Measurements from ENCODE around the gene AVEN. TPM values are rescaled to one million over a fixed set of nuclear protein-coding genes. Genes with fewer than 3 reads are reported as not detected.
"Not testable (repeated sequence)": the region's sequence is repeated elsewhere in the genome, so short reads cannot be mapped to it uniquely, and the experiment has no call there.

Gene AVEN
- polyA plus RNA-seq, 1 donor = 10.0 TPM

DNA sequence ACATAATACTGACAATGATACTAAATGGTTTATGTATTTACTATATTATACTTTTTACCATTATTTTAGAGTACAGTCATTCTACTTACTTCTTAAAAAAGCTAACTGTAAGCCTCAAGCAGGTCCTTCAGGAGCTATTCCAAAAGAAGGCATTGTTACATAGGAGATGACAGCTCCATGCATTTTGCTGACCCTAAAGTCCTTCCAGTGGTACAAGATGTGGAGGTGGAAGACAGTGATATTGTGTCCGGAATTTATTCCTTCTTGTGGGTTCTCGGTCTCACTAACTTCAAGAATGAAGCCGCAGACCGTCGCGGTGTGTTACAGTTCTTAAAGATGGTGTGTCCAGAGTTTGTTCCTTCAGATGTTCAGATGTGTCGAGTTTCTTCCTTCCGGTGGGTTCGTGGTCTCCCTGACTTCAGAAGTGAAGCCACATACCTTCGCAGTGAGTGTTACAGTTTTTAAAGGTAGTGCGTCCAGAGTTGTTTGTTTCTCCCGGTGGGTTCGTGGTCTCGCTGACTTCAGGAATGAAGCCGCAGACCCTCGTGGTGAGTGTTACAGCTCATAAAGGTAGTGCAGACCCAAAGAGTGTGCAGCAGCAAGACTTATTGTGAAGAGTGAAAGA lies 20.9 kb downstream of the AVEN start:
- Histone ChIP-seq H3K4me3 (ENCODE audit: low read length) (no peak overlapping the region), H3K27ac (ENCODE audit: low read length) (no peak overlapping the region), H3K36me3 (ENCODE audit: control insufficient read depth, insufficient read depth, low read length) (no peaks in the 10 kb centered on the region), H3K4me1 (ENCODE audit: control insufficient read depth, insufficient read depth, low read length) (no peaks in the 10 kb centered on the region), H3K27me3 (ENCODE audit: control insufficient read depth, insufficient read depth, low read length) (no peaks in the 10 kb centered on the region), H3K9me3 (ENCODE audit: control insufficient read depth, low read depth, low read length) (no peaks in the 10 kb centered on the region)
- WGBS (ENCODE audit: insufficient coverage, low lambda C conversion rate) = 100% methylated on average over 1 of the region's 16 CpGs
- DNase-seq = no peak

DNA sequence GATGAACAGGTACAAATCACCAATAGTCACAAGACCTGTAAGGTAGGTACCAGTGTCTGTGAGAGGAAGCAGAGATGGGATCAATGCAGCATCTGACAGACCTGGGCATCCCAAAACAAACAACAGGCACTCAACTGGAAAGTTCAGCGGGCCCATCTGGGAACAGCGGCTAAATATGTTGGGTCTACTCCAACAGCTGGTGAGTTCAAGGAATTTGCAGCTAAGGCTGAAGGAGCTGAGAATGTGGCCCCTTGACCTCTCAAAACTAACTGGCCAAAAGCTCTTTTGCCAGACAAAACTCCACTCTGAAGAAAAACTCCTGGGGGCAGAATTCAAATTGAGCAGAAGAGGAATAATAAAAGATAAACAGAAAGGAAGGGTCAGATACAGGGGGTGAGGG lies 24.4 kb downstream of the AVEN start:
- no peak overlapping the region for H3K27ac ChIP-seq (ENCODE audit: low read length)

DNA sequence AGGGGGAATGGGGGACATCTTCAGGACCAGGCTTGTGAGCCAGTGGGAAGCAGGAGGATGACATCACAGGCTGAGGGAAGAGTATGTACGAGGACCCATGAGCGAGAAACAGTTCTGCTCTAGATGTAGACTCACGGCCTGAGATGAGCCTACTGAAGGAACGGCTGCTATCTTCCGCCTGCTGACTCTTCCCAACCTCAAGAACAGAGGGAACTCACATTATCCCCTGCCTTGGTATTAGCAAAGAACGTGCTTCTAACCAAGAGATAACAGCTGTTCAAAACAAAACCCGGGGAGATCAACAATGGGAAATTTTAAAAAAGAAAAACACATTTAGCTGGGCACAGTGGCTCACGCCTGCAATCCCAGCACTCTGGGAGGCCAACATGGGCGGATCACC lies 25.3 kb downstream of the AVEN start:
- Histone ChIP-seq H3K4me1 (ENCODE audit: control insufficient read depth, insufficient read depth, low read length) (no peaks in the 10 kb centered on the region), H3K27ac (ENCODE audit: low read length) (no peak overlapping the region), H3K9me3 (ENCODE audit: control insufficient read depth, low read depth, low read length) (no peaks in the 10 kb centered on the region), H3K4me3 (ENCODE audit: low read length) (no peak overlapping the region), H3K27me3 (ENCODE audit: control insufficient read depth, insufficient read depth, low read length) (no peaks in the 10 kb centered on the region), H3K36me3 (ENCODE audit: control insufficient read depth, insufficient read depth, low read length) (no peaks in the 10 kb centered on the region)
- WGBS (ENCODE audit: insufficient coverage, low lambda C conversion rate) = no CpG with 5 or more reads among the region's 9 CpGs
- no peak for DNase-seq

More for the DNA sequence above, 24.4 kb downstream of the AVEN start:
- no peaks in the 10 kb centered on the region for H3K4me1 ChIP-seq (ENCODE audit: control insufficient read depth, insufficient read depth, low read length)
- no CpG with 5 or more reads among the region's 2 CpGs for WGBS (ENCODE audit: insufficient coverage, low lambda C conversion rate)
- H3K4me3 ChIP-seq (ENCODE audit: low read length) = no peak overlapping the region
- H3K27me3 ChIP-seq (ENCODE audit: control insufficient read depth, insufficient read depth, low read length) = no peaks in the 10 kb centered on the region
- no peak for DNase-seq
- H3K36me3 ChIP-seq (ENCODE audit: control insufficient read depth, insufficient read depth, low read length) = no peaks in the 10 kb centered on the region
- no peaks in the 10 kb centered on the region for H3K9me3 ChIP-seq (ENCODE audit: control insufficient read depth, low read depth, low read length)

DNA sequence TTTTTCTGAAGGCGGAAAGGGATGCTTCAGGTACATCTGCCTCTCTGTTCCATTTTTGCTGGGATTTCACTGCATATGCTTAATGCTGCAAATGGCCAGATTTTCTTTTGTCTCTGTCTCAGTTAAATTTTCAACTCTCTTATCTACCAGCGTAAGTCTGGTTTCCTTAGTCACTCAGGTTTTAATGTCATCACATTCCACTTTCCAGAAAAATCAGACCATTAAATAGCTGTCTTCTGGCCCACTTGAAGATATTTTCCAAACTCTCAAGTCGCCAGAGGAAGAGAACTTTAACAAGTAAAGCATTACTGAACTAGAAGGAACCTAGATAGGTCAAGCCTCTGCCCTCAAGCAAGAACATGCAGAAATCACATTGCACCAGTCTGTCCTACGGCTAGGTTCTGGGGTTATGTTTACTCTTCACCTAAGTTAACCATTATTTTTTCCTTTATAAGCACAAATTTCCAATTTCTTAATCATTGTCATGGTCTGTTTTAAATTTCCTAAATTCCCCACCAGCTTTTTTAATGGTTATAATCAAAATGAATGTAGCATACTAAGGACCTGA lies 26.5 kb downstream of the AVEN start:
- Histone ChIP-seq H3K9me3 (ENCODE audit: control insufficient read depth, low read depth, low read length) (no peaks in the 10 kb centered on the region), H3K27ac (ENCODE audit: low read length) (no peak overlapping the region), H3K27me3 (ENCODE audit: control insufficient read depth, insufficient read depth, low read length) (no peaks in the 10 kb centered on the region), H3K36me3 (ENCODE audit: control insufficient read depth, insufficient read depth, low read length) (no peaks in the 10 kb centered on the region), H3K4me1 (ENCODE audit: control insufficient read depth, insufficient read depth, low read length) (no peaks in the 10 kb centered on the region), H3K4me3 (ENCODE audit: low read length) (no peak overlapping the region)
- 100% methylated on average over 1 of the region's 4 CpGs for WGBS (ENCODE audit: insufficient coverage, low lambda C conversion rate)
- no peak for DNase-seq

DNA sequence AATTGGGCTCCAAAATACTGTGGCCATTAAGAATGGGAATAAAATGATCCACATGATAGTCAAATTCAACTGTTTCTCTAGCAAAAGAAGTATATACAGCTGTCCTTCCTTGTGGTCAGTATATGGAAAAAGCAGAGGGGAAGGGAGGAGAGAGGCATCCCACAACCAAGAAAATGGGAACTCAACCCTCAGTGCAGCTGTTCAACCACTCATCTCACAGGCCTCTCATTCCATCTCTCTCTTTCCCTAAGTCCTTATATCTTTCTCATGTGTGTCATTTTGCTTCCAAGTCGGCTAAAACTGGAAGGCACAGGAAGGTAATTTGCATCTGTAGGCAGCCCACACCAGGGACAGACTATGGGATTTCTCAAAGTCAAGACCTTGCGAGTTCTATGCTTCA lies 27.5 kb downstream of the AVEN start:
- H3K9me3 ChIP-seq (ENCODE audit: control insufficient read depth, low read depth, low read length) = no peaks in the 10 kb centered on the region
- no peak for DNase-seq
- H3K4me3 ChIP-seq (ENCODE audit: low read length) = no peak overlapping the region
- H3K27me3 ChIP-seq (ENCODE audit: control insufficient read depth, insufficient read depth, low read length) = no peaks in the 10 kb centered on the region
- no peaks in the 10 kb centered on the region for H3K36me3 ChIP-seq (ENCODE audit: control insufficient read depth, insufficient read depth, low read length)
- H3K27ac ChIP-seq (ENCODE audit: low read length) = no peak overlapping the region
- H3K4me1 ChIP-seq (ENCODE audit: control insufficient read depth, insufficient read depth, low read length) = no peaks in the 10 kb centered on the region
- 83% methylated on average over 1 of the region's 2 CpGs for WGBS (ENCODE audit: insufficient coverage, low lambda C conversion rate)

DNA sequence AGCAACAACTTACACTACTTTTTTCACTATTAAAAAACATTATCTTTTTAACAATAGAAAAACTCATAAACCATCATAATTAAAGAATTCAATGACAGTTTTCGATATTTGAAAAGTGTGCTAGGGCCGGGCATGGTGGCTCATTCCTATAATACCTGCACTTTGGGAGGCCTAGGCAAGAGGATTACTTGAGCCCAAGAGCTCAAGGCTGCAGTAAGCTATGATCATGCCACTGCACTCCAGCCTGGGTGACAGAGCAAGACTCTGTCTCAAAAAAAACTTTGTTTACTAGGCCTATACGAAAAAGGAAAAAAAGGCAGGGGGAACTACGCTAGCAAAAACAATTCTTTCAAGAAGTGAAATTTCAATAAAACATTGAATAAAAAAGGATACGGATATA lies 28.1 kb downstream of the AVEN start:
- WGBS (ENCODE audit: insufficient coverage, low lambda C conversion rate) = 100% methylated on average over 2 of the region's 5 CpGs
- Histone ChIP-seq H3K4me3 (ENCODE audit: low read length) (no peak overlapping the region), H3K4me1 (ENCODE audit: control insufficient read depth, insufficient read depth, low read length) (no peaks in the 10 kb centered on the region), H3K36me3 (ENCODE audit: control insufficient read depth, insufficient read depth, low read length) (no peaks in the 10 kb centered on the region), H3K27ac (ENCODE audit: low read length) (no peak overlapping the region), H3K9me3 (ENCODE audit: control insufficient read depth, low read depth, low read length) (no peaks in the 10 kb centered on the region), H3K27me3 (ENCODE audit: control insufficient read depth, insufficient read depth, low read length) (no peaks in the 10 kb centered on the region)
- DNase-seq = no peak

DNA sequence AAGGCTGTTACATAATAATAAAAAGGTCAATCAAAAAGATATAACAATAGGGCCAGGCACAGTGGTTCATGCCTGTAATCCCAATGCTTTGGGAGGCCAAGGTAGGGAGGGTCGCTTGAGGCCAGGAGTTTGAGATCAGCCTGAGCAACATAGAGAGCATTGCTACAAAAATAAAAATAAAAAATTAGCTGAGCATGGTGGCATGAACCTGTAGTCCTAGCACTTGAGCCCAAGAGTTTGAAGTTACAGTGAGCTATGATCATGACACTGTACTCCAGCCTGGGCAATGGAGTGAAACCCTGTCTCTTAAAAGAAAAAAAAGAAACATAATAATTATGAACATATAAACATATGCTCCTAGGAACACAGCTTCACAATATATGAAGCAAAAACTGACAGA lies 29.3 kb downstream of the AVEN start:
- no peak overlapping the region for H3K4me3 ChIP-seq (ENCODE audit: low read length)
- H3K9me3 ChIP-seq (ENCODE audit: control insufficient read depth, low read depth, low read length) = no peaks in the 10 kb centered on the region
- no peak overlapping the region for H3K27ac ChIP-seq (ENCODE audit: low read length)
- H3K36me3 ChIP-seq (ENCODE audit: control insufficient read depth, insufficient read depth, low read length) = no peaks in the 10 kb centered on the region
- no peaks in the 10 kb centered on the region for H3K4me1 ChIP-seq (ENCODE audit: control insufficient read depth, insufficient read depth, low read length)
- DNase-seq = no peak
- no CpG with 5 or more reads among the region's 1 CpG for WGBS (ENCODE audit: insufficient coverage, low lambda C conversion rate)
- H3K27me3 ChIP-seq (ENCODE audit: control insufficient read depth, insufficient read depth, low read length) = no peaks in the 10 kb centered on the region

DNA sequence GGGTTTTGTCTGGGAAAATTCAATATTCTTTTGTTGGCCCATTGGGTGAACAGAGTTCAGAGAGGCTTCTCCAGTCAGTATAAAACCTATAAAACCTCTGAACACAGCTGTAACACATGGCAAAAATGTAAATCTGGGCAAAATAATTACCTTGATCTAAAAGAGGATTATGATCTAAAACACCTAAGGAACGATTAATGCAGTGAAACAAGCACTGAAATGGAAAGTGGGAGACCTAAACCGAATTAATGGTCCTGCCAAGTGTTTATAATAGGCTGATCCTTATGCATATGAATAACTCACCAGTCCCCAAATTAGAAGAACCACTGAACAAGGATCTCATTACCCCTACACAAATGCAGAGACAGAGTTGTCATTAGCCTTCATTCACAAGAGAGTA lies 32.6 kb downstream of the AVEN start:
- H3K4me3 ChIP-seq (ENCODE audit: low read length) = no peak overlapping the region
- no CpG with 5 or more reads among the region's 2 CpGs for WGBS (ENCODE audit: insufficient coverage, low lambda C conversion rate)
- no peaks in the 10 kb centered on the region for H3K27me3 ChIP-seq (ENCODE audit: control insufficient read depth, insufficient read depth, low read length)
- H3K9me3 ChIP-seq (ENCODE audit: control insufficient read depth, low read depth, low read length) = no peaks in the 10 kb centered on the region
- H3K36me3 ChIP-seq (ENCODE audit: control insufficient read depth, insufficient read depth, low read length) = no peaks in the 10 kb centered on the region
- no peaks in the 10 kb centered on the region for H3K4me1 ChIP-seq (ENCODE audit: control insufficient read depth, insufficient read depth, low read length)
- DNase-seq = no peak
- H3K27ac ChIP-seq (ENCODE audit: low read length) = no peak overlapping the region

DNA sequence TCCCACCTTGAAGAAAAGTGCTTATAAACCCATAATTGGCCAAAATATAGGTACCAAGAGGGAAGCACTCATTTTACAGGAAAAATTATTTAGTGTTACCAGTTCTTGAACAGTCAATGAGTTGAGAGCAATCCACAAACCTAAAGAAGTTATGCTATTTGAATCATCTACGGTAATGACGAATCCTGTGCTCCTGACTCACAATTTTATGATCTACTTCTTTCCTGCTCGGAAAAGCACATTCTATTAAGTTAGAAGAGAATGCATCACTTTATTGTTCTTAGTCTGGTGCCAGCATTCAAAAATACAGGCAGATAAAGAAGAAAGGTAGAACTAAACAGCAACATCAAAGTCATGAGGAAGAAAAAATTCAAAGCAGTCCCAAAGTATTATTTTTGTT lies 37.5 kb downstream of the AVEN start:
- H3K36me3 ChIP-seq (ENCODE audit: control insufficient read depth, insufficient read depth, low read length) = no peaks in the 10 kb centered on the region
- no peaks in the 10 kb centered on the region for H3K9me3 ChIP-seq (ENCODE audit: control insufficient read depth, low read depth, low read length)
- WGBS (ENCODE audit: insufficient coverage, low lambda C conversion rate) = no CpG with 5 or more reads among the region's 3 CpGs
- H3K4me3 ChIP-seq (ENCODE audit: low read length) = no peak overlapping the region
- H3K27ac ChIP-seq (ENCODE audit: low read length) = no peak overlapping the region
- H3K4me1 ChIP-seq (ENCODE audit: control insufficient read depth, insufficient read depth, low read length) = no peaks in the 10 kb centered on the region
- H3K27me3 ChIP-seq (ENCODE audit: control insufficient read depth, insufficient read depth, low read length) = no peaks in the 10 kb centered on the region
- DNase-seq = no peak

DNA sequence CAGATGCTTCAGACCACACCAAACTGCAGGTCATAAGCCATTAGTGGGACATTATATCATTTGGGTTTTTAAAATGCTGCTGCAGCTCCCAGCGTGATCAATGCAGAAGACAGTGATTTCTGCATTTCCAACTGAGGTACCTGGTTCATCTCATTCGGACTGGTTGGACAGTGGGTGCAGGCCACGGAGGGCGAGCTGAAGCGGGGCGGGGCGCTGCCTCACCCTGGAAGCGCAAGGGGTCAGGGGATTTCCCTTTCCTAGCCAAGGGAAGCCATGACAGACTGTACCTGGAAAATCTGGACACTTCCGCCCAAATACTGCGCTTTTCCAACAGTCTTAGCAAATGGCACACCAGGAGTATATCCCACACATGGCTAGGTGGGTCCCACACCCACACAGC lies 43.3 kb downstream of the AVEN start:
- H3K27ac ChIP-seq (ENCODE audit: low read length); H3K9me3 ChIP-seq (ENCODE audit: control insufficient read depth, low read depth, low read length); H3K27me3 ChIP-seq (ENCODE audit: control insufficient read depth, insufficient read depth, low read length); H3K4me3 ChIP-seq (ENCODE audit: low read length); H3K36me3 ChIP-seq (ENCODE audit: control insufficient read depth, insufficient read depth, low read length); DNase-seq; H3K4me1 ChIP-seq (ENCODE audit: control insufficient read depth, insufficient read depth, low read length): not testable (repeated sequence)
- no CpG with 5 or more reads among the region's 10 CpGs for WGBS (ENCODE audit: insufficient coverage, low lambda C conversion rate)

DNA sequence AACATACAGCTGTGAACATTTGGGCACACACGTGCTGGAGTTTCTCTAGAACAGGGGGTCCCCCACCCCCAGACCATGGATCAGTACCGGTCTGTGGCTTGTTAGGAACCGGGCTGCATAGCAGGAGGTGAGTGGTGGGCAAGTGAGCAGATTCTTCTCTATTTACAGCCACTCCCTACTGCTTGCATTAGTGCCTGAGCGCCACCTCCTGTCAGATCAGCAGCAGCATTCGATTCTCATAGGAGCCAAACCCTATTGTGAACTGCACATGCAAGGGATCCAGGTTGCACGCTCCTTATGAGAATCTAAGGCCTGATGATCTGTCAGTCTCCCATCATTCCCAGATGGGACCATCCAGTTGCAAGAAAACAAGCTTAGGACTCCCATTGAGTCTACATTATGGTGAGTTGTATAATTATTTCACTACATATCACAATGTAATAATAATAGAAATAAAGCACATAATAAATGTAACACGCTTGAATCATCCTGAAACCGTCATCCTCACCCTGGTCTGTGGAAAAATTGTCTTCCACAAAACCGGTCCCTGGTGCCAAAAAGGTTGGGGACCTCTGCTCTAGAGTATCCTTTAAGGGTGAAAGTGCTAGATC lies 44.9 kb downstream of the AVEN start:
- H3K9me3 ChIP-seq (ENCODE audit: control insufficient read depth, low read depth, low read length) = peaks cover 3% of the 10 kb centered on the region
- 100% methylated on average over 1 of the region's 9 CpGs for WGBS (ENCODE audit: insufficient coverage, low lambda C conversion rate)
- H3K4me1 ChIP-seq (ENCODE audit: control insufficient read depth, insufficient read depth, low read length) = no peaks in the 10 kb centered on the region
- no peak for DNase-seq
- no peak overlapping the region for H3K27ac ChIP-seq (ENCODE audit: low read length)
- H3K36me3 ChIP-seq (ENCODE audit: control insufficient read depth, insufficient read depth, low read length) = no peaks in the 10 kb centered on the region
- no peak overlapping the region for H3K4me3 ChIP-seq (ENCODE audit: low read length)
- H3K27me3 ChIP-seq (ENCODE audit: control insufficient read depth, insufficient read depth, low read length) = no peaks in the 10 kb centered on the region
